ENCODE results near the gene NELL2.

NELL2 gene

DNA sequence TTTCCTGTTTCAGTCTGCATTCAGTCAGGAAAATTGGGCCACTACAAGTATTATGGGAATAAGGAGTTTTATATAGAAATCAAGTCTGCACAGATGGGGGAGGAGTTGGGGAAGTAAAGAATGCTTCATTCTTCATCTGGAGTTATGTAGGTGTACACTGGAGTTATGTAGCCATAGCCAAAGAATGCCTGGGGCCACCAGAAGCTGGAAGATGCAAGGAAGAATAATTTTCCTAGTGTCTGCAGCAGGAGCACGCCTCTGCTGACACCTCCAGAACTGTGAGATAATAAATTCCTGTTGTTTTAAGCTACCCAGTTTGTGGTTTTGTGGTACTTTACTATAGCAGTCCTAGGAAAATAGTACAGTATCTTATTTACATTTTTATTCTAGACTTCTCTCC lies 333.4 kb downstream of the NELL2 start:
- DNase-seq (ENCODE audit: low read depth in 3 of 3), result no peak

DNA sequence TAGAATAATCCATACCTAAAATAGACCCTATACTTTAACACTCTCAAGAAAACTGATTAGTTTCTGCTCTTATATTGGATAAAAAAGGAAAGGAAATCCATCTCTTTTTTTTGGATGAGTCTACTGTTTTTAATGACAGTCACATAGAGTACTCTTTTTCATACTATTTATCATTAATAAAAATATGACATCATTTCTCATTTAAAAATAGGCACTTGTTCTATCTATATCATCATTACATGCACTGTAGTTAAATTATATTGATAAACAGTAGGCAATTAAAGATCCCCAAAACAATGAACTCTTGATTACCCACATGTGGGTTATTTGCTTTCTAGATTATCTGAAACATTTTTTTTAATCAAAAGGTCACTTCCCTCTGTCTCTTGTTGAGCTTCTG lies 338.8 kb downstream of the NELL2 start:
- no peak for DNase-seq (ENCODE audit: low read depth in 3 of 3)

DNA sequence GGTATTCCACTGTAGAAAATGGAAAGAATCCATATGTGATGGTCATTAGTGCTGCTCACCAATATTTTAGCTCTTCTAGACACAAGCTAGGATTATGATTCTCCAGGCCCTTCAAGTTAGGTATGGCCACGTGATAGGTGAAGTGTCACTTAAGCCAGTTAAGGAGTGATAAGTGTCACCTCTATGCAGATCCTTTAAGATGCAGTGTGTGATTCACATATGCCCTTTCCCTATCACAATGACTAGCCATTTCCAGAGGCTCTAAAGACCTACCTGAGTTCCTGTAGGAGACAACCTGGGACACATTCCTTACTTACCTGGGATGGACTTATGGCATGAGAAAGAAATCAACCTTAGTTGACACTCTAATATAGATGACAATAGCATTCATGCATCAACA lies 343.2 kb downstream of the NELL2 start:
- no peak for DNase-seq (ENCODE audit: low read depth in 3 of 3)

- no peak for DNase-seq (ENCODE audit: low read depth in 3 of 3)
Measured at GRCh38 chr12:44531320-44531971, 344.7 kb downstream of the NELL2 start.

DNA sequence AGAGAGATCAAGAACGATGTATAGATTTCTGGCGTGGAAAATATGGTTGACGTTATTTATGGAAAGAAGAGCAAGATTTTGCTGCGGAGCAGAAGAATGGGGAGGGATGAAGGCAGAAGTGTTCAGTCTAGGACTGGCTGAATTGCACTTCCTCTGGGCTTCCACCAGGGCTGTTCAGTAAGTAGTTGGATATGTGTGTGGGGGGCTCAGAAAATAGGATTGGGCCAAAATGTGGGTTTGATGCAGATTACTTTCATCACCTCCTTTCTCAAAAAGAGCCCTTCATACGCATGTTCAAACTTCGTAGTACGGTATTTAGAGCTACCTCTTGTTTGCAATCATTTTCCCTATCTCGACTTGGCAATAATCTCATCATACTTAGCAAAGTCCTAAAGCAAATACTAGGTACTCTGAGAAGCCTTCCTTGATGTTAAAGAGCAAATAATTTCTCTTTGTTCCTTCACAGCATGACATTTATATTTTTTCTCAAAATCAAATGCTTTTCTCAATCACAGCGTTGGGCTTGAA lies 349.4 kb downstream of the NELL2 start:
- no peak for DNase-seq (ENCODE audit: low read depth in 3 of 3)

DNA sequence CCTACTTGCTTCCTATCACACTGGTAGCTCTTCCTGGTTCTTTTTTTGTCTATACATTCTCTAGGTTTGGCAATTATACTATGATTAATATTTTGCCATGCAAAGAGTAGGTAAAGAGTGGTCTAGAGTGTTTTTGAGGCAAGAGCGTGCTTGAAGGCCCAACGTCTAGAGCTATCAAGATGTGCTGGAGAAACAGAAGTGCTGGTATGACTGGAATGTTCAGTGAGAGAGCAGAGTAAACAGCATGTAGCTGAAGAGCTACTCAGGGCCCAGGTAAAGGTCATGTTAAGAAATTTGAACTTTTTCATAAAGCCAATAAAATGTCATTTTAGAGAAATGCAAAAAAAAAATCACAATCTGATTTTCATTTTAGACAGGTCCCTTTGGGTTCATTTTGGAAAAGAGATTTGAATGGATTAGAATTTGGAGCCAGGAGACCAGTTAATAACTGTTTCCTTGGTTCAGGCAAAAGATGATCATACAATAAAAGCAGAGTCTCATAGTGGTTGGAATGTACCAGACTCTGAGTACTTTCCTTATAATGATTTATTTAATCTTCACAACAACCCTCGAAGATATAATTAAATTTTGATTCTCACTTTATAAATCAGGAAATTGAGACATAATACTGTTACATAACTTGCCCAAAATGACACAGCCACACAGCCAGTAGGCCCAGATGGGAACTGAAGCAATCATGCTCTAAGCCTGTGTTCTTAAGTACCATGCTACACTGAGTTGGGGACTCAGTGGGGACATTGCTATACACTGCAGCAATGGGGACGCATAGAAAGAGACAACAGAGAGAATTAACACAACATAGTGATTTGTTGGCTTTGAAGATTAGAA lies 350.1 kb downstream of the NELL2 start:
- DNase-seq (ENCODE audit: low read depth in 3 of 3), result no peak

DNA sequence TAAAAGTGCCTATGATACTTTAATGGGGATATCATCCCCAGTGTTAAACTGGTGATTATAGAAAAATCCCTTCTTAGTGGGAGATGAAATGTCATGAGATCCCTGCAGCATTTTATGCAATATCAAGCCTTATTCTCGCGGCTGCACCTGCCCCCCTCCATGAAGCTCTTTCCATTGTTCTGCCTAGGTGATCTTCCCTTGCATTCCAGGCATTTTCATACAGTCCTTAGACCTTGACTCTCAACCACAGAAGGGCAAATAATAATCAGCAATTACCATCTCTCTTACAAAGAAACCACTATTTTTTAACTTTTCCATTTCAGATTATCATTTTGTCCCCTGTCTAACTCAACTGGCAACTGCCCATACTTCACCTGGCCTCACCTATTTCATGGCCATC lies 352.3 kb downstream of the NELL2 start:
- DNase-seq (ENCODE audit: low read depth in 3 of 3), result no peak

GRCh38 chr12:44521702-44522101 lies 354.4 kb downstream of the NELL2 start:
- DNase-seq (ENCODE audit: low read depth in 3 of 3), result no peak

- DNase-seq (ENCODE audit: low read depth in 3 of 3), result no peak
Measured at GRCh38 chr12:44519931-44520330, 356.2 kb downstream of the NELL2 start.

GRCh38 chr12:44511289-44511688 lies 364.8 kb downstream of the NELL2 start:
- DNase-seq (ENCODE audit: low read depth in 3 of 3), result no peak

GRCh38 chr12:44510510-44510909 lies 365.6 kb downstream of the NELL2 start:
- no peak for DNase-seq (ENCODE audit: low read depth in 3 of 3)

GRCh38 chr12:44510076-44510475 lies 366.0 kb downstream of the NELL2 start:
- DNase-seq (ENCODE audit: low read depth in 3 of 3), result no peak

- no peak for DNase-seq (ENCODE audit: low read depth in 3 of 3)
Measured at GRCh38 chr12:44509471-44509870, 366.6 kb downstream of the NELL2 start.

- DNase-seq (ENCODE audit: low read depth in 3 of 3), result no peak
Measured at GRCh38 chr12:44507461-44507860, 368.7 kb downstream of the NELL2 start.

GRCh38 chr12:44504799-44505198 lies 371.3 kb downstream of the NELL2 start:
- DNase-seq (ENCODE audit: low read depth in 3 of 3), result no peak

DNA sequence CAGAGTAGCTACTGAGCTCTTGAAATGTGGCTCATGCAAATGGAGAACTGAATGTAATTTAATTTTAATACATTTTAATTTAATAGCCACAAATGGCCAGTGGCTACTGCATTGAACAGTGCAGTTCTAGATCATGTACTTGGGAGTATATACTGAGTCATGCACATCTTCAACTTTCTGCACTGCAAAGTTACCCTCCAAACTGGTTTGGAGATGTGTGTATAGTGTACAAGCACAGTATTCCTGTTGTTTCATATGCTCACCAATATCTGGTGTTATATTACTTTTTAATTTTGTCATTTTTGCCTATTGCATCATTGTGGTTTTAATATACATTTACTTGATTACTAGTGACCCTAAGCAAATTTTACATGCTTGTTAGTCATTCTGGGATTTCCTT lies 372.8 kb downstream of the NELL2 start:
- DNase-seq (ENCODE audit: low read depth in 3 of 3), result no peak

GRCh38 chr12:44502681-44503080 lies 373.4 kb downstream of the NELL2 start:
- DNase-seq (ENCODE audit: low read depth in 3 of 3), result no peak

DNA sequence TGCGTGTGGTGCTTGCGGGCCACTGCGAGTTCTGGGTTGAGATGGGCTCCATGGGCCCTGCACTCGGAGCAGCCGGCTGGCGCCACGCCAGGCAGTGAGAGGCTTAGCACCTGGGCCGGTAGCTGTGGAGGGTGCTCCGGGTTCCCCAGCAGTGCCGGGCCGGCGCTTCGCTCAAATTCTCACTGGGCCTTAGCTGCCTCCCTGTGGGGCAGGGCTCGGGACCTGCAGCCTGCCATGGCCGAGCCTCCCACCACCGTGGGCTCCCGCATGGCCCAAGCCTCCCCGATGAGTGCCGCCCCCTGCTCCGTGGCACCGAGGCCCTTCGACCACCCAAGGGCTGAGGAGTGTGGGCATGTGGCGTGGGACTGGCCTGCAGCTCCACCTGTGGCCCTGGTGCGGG lies 375.7 kb downstream of the NELL2 start:
- DNase-seq (ENCODE audit: low read depth in 3 of 3), result no peak

DNA sequence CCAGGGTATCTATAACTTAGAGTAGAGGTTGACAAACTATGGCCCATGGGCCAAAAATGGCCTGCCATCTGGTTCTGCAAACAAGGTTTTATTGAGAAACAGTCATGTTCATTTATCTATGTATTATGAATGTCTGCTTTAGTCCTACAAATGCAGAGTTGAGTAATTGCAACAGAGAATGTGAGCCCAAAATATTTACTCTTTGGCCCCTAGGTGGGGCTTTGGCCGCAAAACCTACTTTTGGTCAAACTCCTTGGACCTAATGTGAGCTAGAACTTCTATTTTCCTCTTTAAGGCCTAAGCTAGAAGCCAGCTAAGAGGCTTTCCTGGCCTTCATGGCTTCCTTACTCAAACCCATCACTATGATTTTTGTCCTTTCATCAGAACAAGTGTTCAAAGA lies 379.1 kb downstream of the NELL2 start:
- no peak for DNase-seq (ENCODE audit: low read depth in 3 of 3)

DNA sequence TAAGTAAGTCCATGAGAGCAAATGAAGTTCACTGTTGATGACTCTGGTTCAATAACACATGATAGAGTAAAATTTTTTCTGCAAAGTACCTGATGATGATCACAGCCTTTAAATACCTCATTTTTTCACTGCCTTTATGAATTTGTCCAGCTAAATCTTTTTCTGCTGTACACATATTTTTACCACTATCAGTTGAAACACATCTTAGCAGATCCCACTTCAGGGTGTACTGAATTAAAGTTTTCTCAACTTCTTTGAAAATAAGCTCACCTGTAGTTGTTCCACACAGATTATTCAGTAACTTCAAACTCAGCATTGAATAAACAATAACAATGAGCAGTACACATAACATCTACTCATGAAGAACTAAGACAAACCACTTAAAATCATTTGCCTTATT lies 385.9 kb downstream of the NELL2 start:
- DNase-seq (ENCODE audit: low read depth in 3 of 3), result no peak

DNA sequence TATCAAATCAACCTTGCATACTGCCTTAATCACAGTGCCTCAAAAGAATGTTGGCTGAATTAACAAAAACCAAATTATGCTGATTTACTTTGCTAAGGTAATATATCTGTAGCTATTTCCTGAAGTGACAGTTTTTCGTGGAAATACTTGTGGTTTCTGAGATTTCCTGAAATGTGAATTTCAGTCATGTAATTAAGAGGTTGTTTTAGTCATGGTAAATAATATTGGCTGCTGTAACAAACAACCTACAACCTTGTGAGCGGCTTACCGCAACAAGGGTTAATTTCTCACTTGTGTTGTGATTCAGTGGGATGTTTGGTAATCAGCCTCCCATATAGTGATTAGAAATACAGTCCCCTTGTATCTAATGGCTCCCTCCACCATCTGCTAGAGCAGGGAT lies 387.9 kb downstream of the NELL2 start:
- no peak for DNase-seq (ENCODE audit: low read depth in 3 of 3)

- no peak for DNase-seq (ENCODE audit: low read depth in 3 of 3)
Measured at GRCh38 chr12:44484862-44485261, 391.3 kb downstream of the NELL2 start.

DNA sequence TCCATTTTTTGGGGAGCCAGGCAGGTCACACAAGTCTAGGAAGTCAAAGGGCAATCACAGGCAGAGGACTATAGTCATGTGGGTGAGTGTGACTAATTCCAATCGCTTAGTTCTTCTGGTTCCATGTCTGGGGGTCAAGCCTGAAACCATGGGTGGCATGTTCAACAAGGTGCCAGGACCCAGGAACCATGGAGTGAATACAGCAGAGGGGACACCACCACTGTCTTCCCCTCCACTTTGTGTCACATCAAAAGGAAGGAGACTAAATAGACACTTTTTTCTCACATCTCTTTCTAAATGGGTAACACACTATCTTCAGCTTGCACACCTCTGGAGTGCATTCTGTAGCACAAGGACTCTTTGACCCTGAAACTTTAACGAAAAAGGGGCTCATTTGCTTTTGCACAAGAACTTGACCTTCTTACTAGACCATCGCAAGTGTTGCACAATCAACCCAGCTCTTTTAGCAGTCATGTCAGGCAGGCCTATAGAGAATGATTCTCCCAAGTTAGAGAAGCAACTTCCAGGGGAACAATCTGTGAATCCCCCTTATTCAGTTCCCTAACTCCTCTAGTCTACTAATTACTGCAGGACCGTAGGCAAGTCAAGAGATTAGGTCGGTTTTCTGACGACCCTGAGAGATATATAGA lies 398.7 kb downstream of the NELL2 start:
- DNase-seq (ENCODE audit: low read depth in 3 of 3), result no peak

Measured in stimulated activated CD4-positive, alpha-beta T cell treated with anti-CD3 and anti-CD28 coated beads, TNF-alpha, amount 100 ng/mL, for 48 hours (primary cell).